Measurements from ENCODE around the gene SMURF1. TPM values are rescaled to one million over a fixed set of nuclear protein-coding genes. Genes with fewer than 3 reads are reported as not detected.

SMURF1 gene
- total RNA-seq, 1 donor from 2014 or later: 35.0 TPM

- Histone ChIP-seq H3K36me3 (no peaks in the 10 kb centered on the region), H3K4me1 (peaks cover 86% of the 10 kb centered on the region), H3K27me3 (no peaks in the 10 kb centered on the region), H3K9me3 (no peaks in the 10 kb centered on the region), H3K4me3 (no peak overlapping the region), H3K27ac (peak overlapping the region; percentile 68)
- ATAC-seq (peak; percentile 2), DNase-seq (no peak)
- no peak for TF ChIP-seq CTCF (IDR thresholded peaks at IDR 0.05)
- intact Hi-C loops (cut with DNase I): no loop called here
These were observed 19.7 kb downstream of the SMURF1 start for GRCh38 chr7:99124236-99124635.

- Histone ChIP-seq H3K4me1 (peaks cover 86% of the 10 kb centered on the region), H3K27me3 (no peaks in the 10 kb centered on the region), H3K36me3 (no peaks in the 10 kb centered on the region), H3K27ac (peak overlapping the region; percentile 68), H3K9me3 (no peaks in the 10 kb centered on the region), H3K4me3 (no peak overlapping the region)
- intact Hi-C loops (cut with DNase I): no loop called here
- ATAC-seq (peak; percentile 60), DNase-seq (no peak)
- TF ChIP-seq CTCF (IDR thresholded peaks at IDR 0.05): no peak
These were observed 20.3 kb downstream of the SMURF1 start for GRCh38 chr7:99123571-99124033.

GRCh38 chr7:99122762-99123161 is 21.1 kb downstream of the SMURF1 start:
- Histone ChIP-seq H3K4me1 (peaks cover 86% of the 10 kb centered on the region), H3K9me3 (no peaks in the 10 kb centered on the region), H3K27ac (no peak overlapping the region), H3K4me3 (no peak overlapping the region), H3K27me3 (no peaks in the 10 kb centered on the region), H3K36me3 (no peaks in the 10 kb centered on the region)
- intact Hi-C loops (cut with DNase I): no loop called here
- DNase-seq (no peak), ATAC-seq (no peak)
- TF ChIP-seq CTCF (IDR thresholded peaks at IDR 0.05): no peak

- Histone ChIP-seq H3K27me3 (no peaks in the 10 kb centered on the region), H3K4me1 (peaks cover 74% of the 10 kb centered on the region), H3K27ac (peak overlapping the region; percentile 34), H3K36me3 (no peaks in the 10 kb centered on the region), H3K9me3 (no peaks in the 10 kb centered on the region), H3K4me3 (no peak overlapping the region)
- DNase-seq (no peak), ATAC-seq (no peak)
- intact Hi-C loops (cut with DNase I): no loop called here
- no peak for TF ChIP-seq CTCF (IDR thresholded peaks at IDR 0.05)
These were observed 22.3 kb downstream of the SMURF1 start for GRCh38 chr7:99121496-99122021.

- no peak for ATAC-seq
- no peaks in the 10 kb centered on the region for H3K9me3 ChIP-seq
- intact Hi-C loops (cut with DNase I): no loop called here
- DNase-seq: no peak
- no peaks in the 10 kb centered on the region for H3K36me3 ChIP-seq
- H3K27ac ChIP-seq: no peak overlapping the region
- peaks cover 68% of the 10 kb centered on the region for H3K4me1 ChIP-seq
- no peak for TF ChIP-seq CTCF (IDR thresholded peaks at IDR 0.05)
- no peaks in the 10 kb centered on the region for H3K27me3 ChIP-seq
- no peak overlapping the region for H3K4me3 ChIP-seq
These were observed 23.0 kb downstream of the SMURF1 start for GRCh38 chr7:99120916-99121315.

- no peaks in the 10 kb centered on the region for H3K36me3 ChIP-seq
- peak overlapping the region; percentile 26 for H3K27ac ChIP-seq
- ATAC-seq: peak; percentile 64
- TF ChIP-seq CTCF (IDR thresholded peaks at IDR 0.05): no peak
- H3K4me1 ChIP-seq: peaks cover 64% of the 10 kb centered on the region
- H3K4me3 ChIP-seq: no peak overlapping the region
- DNase-seq: no peak
- H3K27me3 ChIP-seq: no peaks in the 10 kb centered on the region
- intact Hi-C loops (cut with DNase I): no loop called here
- H3K9me3 ChIP-seq: no peaks in the 10 kb centered on the region
These were observed 23.4 kb downstream of the SMURF1 start for GRCh38 chr7:99120501-99120900.
